ENCODE results near the gene GH2.
"Not testable (repeated sequence)": the region's sequence is repeated elsewhere in the genome, so short reads cannot be mapped to it uniquely, and the experiment has no call there.

DNA sequence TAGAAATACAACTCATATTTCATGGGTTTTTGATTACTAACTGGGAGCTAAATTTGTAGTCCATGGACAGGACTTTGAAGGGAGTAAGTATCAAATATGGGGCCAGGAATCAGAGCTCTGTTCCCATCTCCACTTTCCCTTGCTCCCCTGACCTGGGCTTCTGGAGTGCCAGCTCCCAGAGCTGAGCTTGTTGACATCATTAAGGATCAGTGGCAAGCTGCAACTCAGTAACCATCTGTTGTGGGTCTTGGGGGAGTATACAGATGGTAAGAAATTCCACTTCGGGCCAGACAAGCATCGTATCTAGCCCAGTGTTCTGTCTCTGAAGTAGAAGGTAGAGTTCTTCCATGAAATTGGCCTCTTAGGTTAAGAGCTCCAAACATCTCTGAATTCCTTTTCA is 20.2 kb upstream of the GH2 start:
- TF ChIP-seq EZH2 (IDR thresholded peaks at IDR 0.05; ENCODE audit: low read length, unreplicated experiment), result not testable (repeated sequence)
- TF ChIP-seq, protein P1, sequence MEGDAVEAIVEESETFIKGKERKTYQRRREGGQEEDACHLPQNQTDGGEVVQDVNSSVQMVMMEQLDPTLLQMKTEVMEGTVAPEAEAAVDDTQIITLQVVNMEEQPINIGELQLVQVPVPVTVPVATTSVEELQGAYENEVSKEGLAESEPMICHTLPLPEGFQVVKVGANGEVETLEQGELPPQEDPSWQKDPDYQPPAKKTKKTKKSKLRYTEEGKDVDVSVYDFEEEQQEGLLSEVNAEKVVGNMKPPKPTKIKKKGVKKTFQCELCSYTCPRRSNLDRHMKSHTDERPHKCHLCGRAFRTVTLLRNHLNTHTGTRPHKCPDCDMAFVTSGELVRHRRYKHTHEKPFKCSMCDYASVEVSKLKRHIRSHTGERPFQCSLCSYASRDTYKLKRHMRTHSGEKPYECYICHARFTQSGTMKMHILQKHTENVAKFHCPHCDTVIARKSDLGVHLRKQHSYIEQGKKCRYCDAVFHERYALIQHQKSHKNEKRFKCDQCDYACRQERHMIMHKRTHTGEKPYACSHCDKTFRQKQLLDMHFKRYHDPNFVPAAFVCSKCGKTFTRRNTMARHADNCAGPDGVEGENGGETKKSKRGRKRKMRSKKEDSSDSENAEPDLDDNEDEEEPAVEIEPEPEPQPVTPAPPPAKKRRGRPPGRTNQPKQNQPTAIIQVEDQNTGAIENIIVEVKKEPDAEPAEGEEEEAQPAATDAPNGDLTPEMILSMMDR (conservative IDR thresholded peaks at IDR 0.05; ENCODE audit: low read depth, low read length), result not testable (repeated sequence)
